ENCODE results near the gene EFHD1. TPM values are rescaled to one million over a fixed set of nuclear protein-coding genes. Genes with fewer than 3 reads are reported as not detected.
"Not testable (repeated sequence)": the region's sequence is repeated elsewhere in the genome, so short reads cannot be mapped to it uniquely, and the experiment has no call there.

The EFHD1 gene
- total RNA-seq, 2 donors from 2014 or later: 4.0 to 4.4 TPM

GRCh38 chr2:232683368-232683767 lies 50.0 kb downstream of the EFHD1 start:
- Histone ChIP-seq H3K4me3 (no peak overlapping the region), H3K36me3 (replicated peaks in 1 of 2; ENCODE audit: insufficient read depth in 1 of 2, low read depth in 2 of 2) (no peaks in the 10 kb centered on the region), H3K27ac (no peak overlapping the region), H3K27me3 (no peaks in the 10 kb centered on the region), H3K4me1 (no peaks in the 10 kb centered on the region), H3K9me3 (no peaks in the 10 kb centered on the region)
- DNase-seq (no peak), ATAC-seq (no peak)
- no peak for TF ChIP-seq CTCF (IDR thresholded peaks at IDR 0.05)
- TF ChIP-seq POLR2A (IDR thresholded peaks at IDR 0.05): no peak
- WGBS, 2 donors: 39 to 65% methylated on average over 1 of the region's 1 CpG
- intact Hi-C loops (cut with DNase I): no loop called here

DNA sequence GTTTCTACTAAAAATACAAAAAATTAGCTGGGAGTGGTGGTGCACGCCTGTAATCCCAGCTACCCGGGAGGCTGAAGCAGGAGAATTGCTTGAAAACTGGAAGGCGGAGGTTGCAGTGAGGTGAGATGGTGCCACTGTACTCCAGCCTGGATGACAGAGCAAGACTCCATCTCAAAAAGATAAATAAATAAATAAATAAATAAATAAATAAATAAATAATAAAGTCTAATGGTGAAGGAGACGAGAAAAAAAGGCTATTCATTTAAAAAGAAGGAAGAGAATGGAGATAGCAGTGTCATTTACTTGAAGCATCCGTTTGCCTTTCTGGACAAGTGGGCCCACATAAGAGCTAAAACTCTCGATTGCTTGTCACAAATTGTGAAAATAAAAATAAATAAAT lies 52.0 kb downstream of the EFHD1 start:
- WGBS, 2 donors: 87 to 89% methylated on average over 6 of the region's 6 CpGs
- H3K27me3 ChIP-seq; intact Hi-C loops (cut with DNase I); H3K4me3 ChIP-seq; ATAC-seq; H3K36me3 ChIP-seq (replicated peaks in 1 of 2; ENCODE audit: insufficient read depth in 1 of 2, low read depth in 2 of 2); H3K4me1 ChIP-seq; DNase-seq; H3K9me3 ChIP-seq; H3K27ac ChIP-seq: not testable (repeated sequence)

GRCh38 chr2:232687382-232688160 lies 54.2 kb downstream of the EFHD1 start:
- H3K9me3 ChIP-seq: no peaks in the 10 kb centered on the region
- no peaks in the 10 kb centered on the region for H3K4me1 ChIP-seq
- TF ChIP-seq CTCF (IDR thresholded peaks at IDR 0.05) (no peak), POLR2A (IDR thresholded peaks at IDR 0.05) (no peak)
- DNase-seq: no peak
- H3K27ac ChIP-seq: no peak overlapping the region
- ATAC-seq: no peak
- no peak overlapping the region for H3K4me3 ChIP-seq
- intact Hi-C loops (cut with DNase I): no loop called here
- H3K27me3 ChIP-seq: no peaks in the 10 kb centered on the region
- 80 to 83% methylated on average over 8 to 11 of the region's 11 CpGs for WGBS, 2 donors
- no peaks in the 10 kb centered on the region for H3K36me3 ChIP-seq (replicated peaks in 1 of 2; ENCODE audit: insufficient read depth in 1 of 2, low read depth in 2 of 2)

DNA sequence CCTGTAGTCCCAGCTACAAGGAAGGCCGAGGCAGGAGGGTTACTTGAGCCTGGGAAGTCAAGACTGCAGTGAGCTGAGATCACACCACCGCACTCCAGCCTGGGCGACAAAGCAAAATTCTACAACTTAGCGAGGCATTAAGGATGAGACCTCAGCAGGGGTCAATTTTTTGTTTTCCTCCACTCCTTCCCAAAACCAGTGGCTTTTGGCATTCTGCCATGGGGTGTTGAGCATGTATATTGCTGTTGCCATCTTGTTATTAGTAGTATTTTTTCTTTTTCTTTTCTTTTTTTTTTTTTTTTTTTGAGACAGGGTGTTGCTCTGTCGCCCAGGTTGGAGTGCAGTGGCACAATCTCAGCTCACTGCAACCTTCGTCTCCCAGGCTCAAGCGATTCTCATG lies 54.8 kb downstream of the EFHD1 start:
- no peak overlapping the region for H3K4me3 ChIP-seq
- no peaks in the 10 kb centered on the region for H3K9me3 ChIP-seq
- intact Hi-C loops (cut with DNase I): no loop called here
- no peaks in the 10 kb centered on the region for H3K27me3 ChIP-seq
- no peak overlapping the region for H3K27ac ChIP-seq
- ATAC-seq (no peak), DNase-seq (no peak)
- H3K4me1 ChIP-seq: no peaks in the 10 kb centered on the region
- 95 to 96% methylated on average over 7 of the region's 7 CpGs for WGBS, 2 donors
- no peak for TF ChIP-seq POLR2A (IDR thresholded peaks at IDR 0.05)
- no peak for TF ChIP-seq CTCF (IDR thresholded peaks at IDR 0.05)
- no peaks in the 10 kb centered on the region for H3K36me3 ChIP-seq (replicated peaks in 1 of 2; ENCODE audit: insufficient read depth in 1 of 2, low read depth in 2 of 2)

- TF ChIP-seq POLR2A (IDR thresholded peaks at IDR 0.05) (no peak), CTCF (IDR thresholded peaks at IDR 0.05) (no peak)
- no peaks in the 10 kb centered on the region for H3K27me3 ChIP-seq
- no peak overlapping the region for H3K27ac ChIP-seq
- ATAC-seq (peak; percentile 45), DNase-seq (peak; percentile 40 to 73 (median 57))
- no peaks in the 10 kb centered on the region for H3K4me1 ChIP-seq
- WGBS, 2 donors: 42 to 54% methylated on average over 2 to 3 of the region's 3 CpGs
- H3K9me3 ChIP-seq: no peaks in the 10 kb centered on the region
- no peaks in the 10 kb centered on the region for H3K36me3 ChIP-seq (replicated peaks in 1 of 2; ENCODE audit: insufficient read depth in 1 of 2, low read depth in 2 of 2)
- intact Hi-C loops (cut with DNase I): no loop called here
- no peak overlapping the region for H3K4me3 ChIP-seq
Measured at GRCh38 chr2:232689152-232689910, 55.9 kb downstream of the EFHD1 start.

- ATAC-seq; DNase-seq; H3K4me3 ChIP-seq; H3K36me3 ChIP-seq (replicated peaks in 1 of 2; ENCODE audit: insufficient read depth in 1 of 2, low read depth in 2 of 2); intact Hi-C loops (cut with DNase I); H3K27ac ChIP-seq; H3K27me3 ChIP-seq; H3K4me1 ChIP-seq; H3K9me3 ChIP-seq: not testable (repeated sequence)
- WGBS, 2 donors: 93 to 94% methylated on average over 13 of the region's 13 CpGs
Measured at GRCh38 chr2:232691117-232691516, 57.7 kb downstream of the EFHD1 start.

All from body of pancreas (tissue), 4 donors.